ENCODE results near the gene SNUPN. TPM values are rescaled to one million over a fixed set of nuclear protein-coding genes. Genes with fewer than 3 reads are reported as not detected.
"Not testable (repeated sequence)": the region's sequence is repeated elsewhere in the genome, so short reads cannot be mapped to it uniquely, and the experiment has no call there.

SNUPN gene
- total RNA-seq, 1 experiment from 2014 or later: 30.5 TPM

- DNase-seq (ENCODE audit: low read depth): no peak
These were observed 41.8 kb downstream of the SNUPN start for GRCh38 chr15:75583701-75584100.

- DNase-seq (ENCODE audit: low read depth): not testable (repeated sequence)
These were observed 42.6 kb downstream of the SNUPN start for GRCh38 chr15:75582943-75583342.

- peak; percentile 80 for DNase-seq (ENCODE audit: low read depth)
These were observed 46.3 kb downstream of the SNUPN start, which contains the start of gene PTPN9 for GRCh38 chr15:75578948-75579920. Gene PTPN9 (minus strand): TSS chr15:75579315. CDS start chr15:75578776, 539 bp downstream.

- DNase-seq (ENCODE audit: low read depth): peak; percentile 18
These were observed 47.2 kb downstream of the SNUPN start for GRCh38 chr15:75578173-75578947.

GRCh38 chr15:75577401-75578172 is 47.9 kb downstream of the SNUPN start:
- peak; percentile 23 for DNase-seq (ENCODE audit: low read depth)

GRCh38 chr15:75573648-75574384 is 51.7 kb downstream of the SNUPN start:
- no peak for DNase-seq (ENCODE audit: low read depth)

- no peak for DNase-seq (ENCODE audit: low read depth)
These were observed 55.2 kb downstream of the SNUPN start for GRCh38 chr15:75570126-75570845.

- DNase-seq (ENCODE audit: low read depth): no peak
These were observed 60.2 kb downstream of the SNUPN start for GRCh38 chr15:75565062-75565970.

GRCh38 chr15:75561888-75562287 is 63.6 kb downstream of the SNUPN start:
- DNase-seq (ENCODE audit: low read depth): no peak

GRCh38 chr15:75559360-75559759 is 66.2 kb downstream of the SNUPN start:
- DNase-seq (ENCODE audit: low read depth): peak; percentile 26

- not testable (repeated sequence) for DNase-seq (ENCODE audit: low read depth)
These were observed 66.6 kb downstream of the SNUPN start for GRCh38 chr15:75558955-75559354.

GRCh38 chr15:75554717-75555116 is 70.8 kb downstream of the SNUPN start:
- no peak for DNase-seq (ENCODE audit: low read depth)

- DNase-seq (ENCODE audit: low read depth): no peak
These were observed 71.9 kb downstream of the SNUPN start for GRCh38 chr15:75553659-75554058.

- no peak for DNase-seq (ENCODE audit: low read depth)
These were observed 74.4 kb downstream of the SNUPN start for GRCh38 chr15:75551091-75551490.

Other genes with a start within 250 kb of the SNUPN start
- 22.8 and 29.7 TPM in 2 replicates for gene SIN3A, start 174.0 kb downstream of the SNUPN start, total RNA-seq (2014; rRNA removed; shearing (Covaris generic))
- gene PTPN9, start 46.4 kb downstream of the SNUPN start, total RNA-seq (2014; rRNA removed; shearing (Covaris generic)): 22.4 and 27.8 TPM in 2 replicates
- 127 and 153 TPM in 2 replicates for gene IMP3, start 14.5 kb upstream of the SNUPN start, total RNA-seq (2014; rRNA removed; shearing (Covaris generic))
- 7.1 and 8.1 TPM in 2 replicates for gene SNX33, start 22.2 kb upstream of the SNUPN start, total RNA-seq (2014; rRNA removed; shearing (Covaris generic))
- gene CSPG4, start 87.1 kb upstream of the SNUPN start, total RNA-seq (2014; rRNA removed; shearing (Covaris generic)): 31.4 and 52.5 TPM in 2 replicates
- gene UBE2Q2, start 217.7 kb upstream of the SNUPN start, total RNA-seq (2014; rRNA removed; shearing (Covaris generic)): 74.8 and 86.9 TPM in 2 replicates

Measured in RPMI7951 (cell line).